ENCODE results near the gene ATP8A2.
"Not testable (repeated sequence)": the region's sequence is repeated elsewhere in the genome, so short reads cannot be mapped to it uniquely, and the experiment has no call there.

- TF ChIP-seq CTCF (IDR thresholded peaks at IDR 0.05); ZFX (IDR thresholded peaks at IDR 0.05; ENCODE audit: borderline replicate concordance): not testable (repeated sequence)
Measured at GRCh38 chr13:25954943-25955342, 583.2 kb downstream of the ATP8A2 start.

All from 22Rv1 (cell line).